ENCODE data around the gene AKAP1. TPM values are rescaled to one million over a fixed set of nuclear protein-coding genes. Genes with fewer than 3 reads are reported as not detected.

Gene AKAP1
- total and polyA plus RNA-seq, 11 donors, result 55.8 to 240 (median 128) TPM

DNA sequence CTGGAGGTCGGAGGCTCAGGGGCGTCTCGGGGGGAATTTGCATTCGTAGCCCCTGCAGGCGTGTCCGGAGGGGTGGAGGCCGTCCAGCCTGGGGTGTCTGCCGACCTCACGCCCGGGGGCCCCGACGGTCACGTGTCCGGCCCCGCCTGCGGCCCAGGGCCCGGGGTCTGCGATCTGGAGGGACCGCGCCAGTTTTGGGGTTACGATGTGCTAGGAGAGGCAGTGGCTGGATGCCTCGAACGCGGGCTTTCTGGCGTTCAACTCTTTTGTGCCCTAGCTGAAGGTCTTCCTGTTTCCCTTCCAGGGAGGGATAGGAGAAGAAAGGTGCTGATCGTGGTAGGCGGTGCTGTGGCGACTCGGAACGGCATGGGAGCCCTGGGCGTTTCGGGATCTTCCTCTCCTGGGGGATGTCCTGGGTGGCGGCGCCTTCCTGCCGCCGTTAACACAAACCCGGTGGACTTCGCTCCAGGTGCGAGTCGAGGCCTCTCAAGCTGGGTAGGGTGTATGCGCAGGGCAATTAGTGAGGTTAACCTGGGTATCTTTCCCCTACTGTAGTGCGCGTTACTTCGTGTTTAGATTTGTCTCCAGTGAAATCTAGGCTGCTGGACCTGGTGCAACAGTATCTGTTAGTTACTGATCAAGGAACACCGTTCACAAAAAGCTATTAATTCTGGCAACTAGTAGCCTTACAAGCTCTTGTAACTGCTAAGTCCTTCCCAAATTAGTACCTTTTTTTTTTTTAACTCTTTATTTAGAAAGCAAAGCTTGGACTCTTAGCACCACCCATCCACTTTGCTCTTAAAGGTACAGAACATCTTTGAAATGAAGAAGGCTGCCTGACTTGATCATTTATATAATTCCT, 1.3 kb downstream of the AKAP1 start:
- ATAC-seq (peak in 3 of 4 donors; percentile 2 to 10 (median 4)), DNase-seq (peak in 3 of 5 donors; percentile 33 to 57 (median 40))
- H3K27me3 ChIP-seq, result no peaks in the 10 kb centered on the region
- intact Hi-C loops (cut with DNase I), result loop anchor here in 3 of 10 donors (1.0 to 10.0 kb wide), 4 partner anchors 23 to 81 kb away; no protein-coding TSS in a partner anchor
- no peak for TF ChIP-seq POLR2A (IDR thresholded peaks at IDR 0.05)
- TF ChIP-seq, protein P1, sequence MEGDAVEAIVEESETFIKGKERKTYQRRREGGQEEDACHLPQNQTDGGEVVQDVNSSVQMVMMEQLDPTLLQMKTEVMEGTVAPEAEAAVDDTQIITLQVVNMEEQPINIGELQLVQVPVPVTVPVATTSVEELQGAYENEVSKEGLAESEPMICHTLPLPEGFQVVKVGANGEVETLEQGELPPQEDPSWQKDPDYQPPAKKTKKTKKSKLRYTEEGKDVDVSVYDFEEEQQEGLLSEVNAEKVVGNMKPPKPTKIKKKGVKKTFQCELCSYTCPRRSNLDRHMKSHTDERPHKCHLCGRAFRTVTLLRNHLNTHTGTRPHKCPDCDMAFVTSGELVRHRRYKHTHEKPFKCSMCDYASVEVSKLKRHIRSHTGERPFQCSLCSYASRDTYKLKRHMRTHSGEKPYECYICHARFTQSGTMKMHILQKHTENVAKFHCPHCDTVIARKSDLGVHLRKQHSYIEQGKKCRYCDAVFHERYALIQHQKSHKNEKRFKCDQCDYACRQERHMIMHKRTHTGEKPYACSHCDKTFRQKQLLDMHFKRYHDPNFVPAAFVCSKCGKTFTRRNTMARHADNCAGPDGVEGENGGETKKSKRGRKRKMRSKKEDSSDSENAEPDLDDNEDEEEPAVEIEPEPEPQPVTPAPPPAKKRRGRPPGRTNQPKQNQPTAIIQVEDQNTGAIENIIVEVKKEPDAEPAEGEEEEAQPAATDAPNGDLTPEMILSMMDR (IDR thresholded peaks at IDR 0.05), result no peak
- peak overlapping the region; percentile 56 to 98 (median 78) for H3K4me3 ChIP-seq
- no peaks in the 10 kb centered on the region for H3K36me3 ChIP-seq
- H3K27ac ChIP-seq, result peak overlapping the region; percentile 83 to 99 (median 95)
- 1 to 2% (median 1%) methylated on average over 37 to 45 of the region's 45 CpGs for WGBS, 4 donors
- H3K9me3 ChIP-seq, result no peaks in the 10 kb centered on the region
- peaks cover 0 to 60% (median 37%) of the 10 kb centered on the region in 12 donors for H3K4me1 ChIP-seq

GRCh38 chr17:57088298-57088697, 3.3 kb downstream of the AKAP1 start:
- Histone ChIP-seq H3K4me1 (peaks cover 0 to 77% (median 54%) of the 10 kb centered on the region in 12 donors), H3K9me3 (no peaks in the 10 kb centered on the region), H3K27me3 (no peaks in the 10 kb centered on the region), H3K36me3 (no peaks in the 10 kb centered on the region), H3K27ac (peak overlapping the region in 11 of 12 donors; percentile 17 to 98 (median 93)), H3K4me3 (peak overlapping the region in 2 of 12 donors; percentile 9 to 18)
- DNase-seq, result no peak
- TF ChIP-seq, protein P1 (IDR thresholded peaks at IDR 0.05), result no peak
- TF ChIP-seq POLR2A (IDR thresholded peaks at IDR 0.05), result no peak
- 49 to 68% (median 56%) methylated on average over 1 of the region's 1 CpG for WGBS, 4 donors
- intact Hi-C loops (cut with DNase I), result loop anchor here in 2 of 10 donors (5.0 to 10.0 kb wide), 2 partner anchors 81 to 83 kb away; no protein-coding TSS in a partner anchor
- ATAC-seq, result no peak

- ATAC-seq (no peak), DNase-seq (no peak)
- 53 to 74% (median 61%) methylated on average over 6 of the region's 6 CpGs for WGBS, 4 donors
- TF ChIP-seq, protein P1 (IDR thresholded peaks at IDR 0.05), result no peak
- TF ChIP-seq POLR2A (IDR thresholded peaks at IDR 0.05), result no peak
- Histone ChIP-seq H3K36me3 (no peaks in the 10 kb centered on the region), H3K27me3 (no peaks in the 10 kb centered on the region), H3K4me3 (no peak overlapping the region), H3K4me1 (peaks cover 0 to 83% (median 54%) of the 10 kb centered on the region in 12 donors), H3K9me3 (no peaks in the 10 kb centered on the region), H3K27ac (peak overlapping the region in 10 of 12 donors; percentile 81 to 98 (median 94))
- intact Hi-C loops (cut with DNase I), result loop anchor here in 2 of 10 donors (5.0 to 10.0 kb wide), 2 partner anchors 82 to 85 kb away; no protein-coding TSS in a partner anchor
These were observed 4.3 kb downstream of the AKAP1 start for GRCh38 chr17:57089391-57089790.
